ENCODE data around the gene BRPF1. TPM values are rescaled to one million over a fixed set of nuclear protein-coding genes. Genes with fewer than 3 reads are reported as not detected.

The BRPF1 gene
- polyA plus RNA-seq, 1 donor from 2014 or later: 14.9 TPM

DNA sequence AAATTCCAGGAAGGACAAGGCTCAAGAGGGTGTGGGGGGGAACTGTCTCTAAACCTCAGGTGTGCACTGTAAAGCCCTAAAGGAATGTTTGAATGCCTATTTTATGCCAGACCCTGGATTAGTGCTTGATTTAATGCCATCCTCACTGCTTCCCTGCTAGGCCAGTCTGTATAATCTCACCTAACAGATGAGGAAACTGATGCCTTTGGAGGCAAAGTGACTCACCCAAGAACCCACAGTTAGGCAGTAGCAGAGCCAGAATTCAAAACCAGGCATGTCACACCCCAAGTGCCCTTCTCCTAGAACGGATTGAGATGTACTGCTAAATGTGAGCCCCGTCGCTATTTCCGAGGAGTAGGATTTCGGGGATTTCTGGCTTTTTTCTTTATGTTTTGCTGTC lies 30.4 kb downstream of the BRPF1 start:
- Histone ChIP-seq H3K9ac (ENCODE audit: low read length) (no peak overlapping the region), H4K20me1 (ENCODE audit: insufficient read depth) (no peaks in the 10 kb centered on the region), H3F3A (ENCODE audit: insufficient read depth, low read length, poor library complexity, severe bottlenecking) (no peaks in the 10 kb centered on the region), H3K79me2 (replicated peaks; ENCODE audit: insufficient read depth, low read length) (no peaks in the 10 kb centered on the region), H3K27ac (ENCODE audit: low read length) (no peak overlapping the region), H3K36me3 (ENCODE audit: insufficient read depth, low read length) (no peaks in the 10 kb centered on the region), H3K27me3 (ENCODE audit: insufficient read depth, low read depth, low read length) (no peaks in the 10 kb centered on the region), H3K9me2 (ENCODE audit: insufficient read depth, low read length) (no peaks in the 10 kb centered on the region), H3K9me3 (ENCODE audit: low read length) (no peaks in the 10 kb centered on the region), H2AFZ (ENCODE audit: low read depth, low read length) (no peak overlapping the region), H3K4me2 (ENCODE audit: low read length) (no peak overlapping the region), H3K4me3 (ENCODE audit: low read length) (no peak overlapping the region)
- TF ChIP-seq RAD21 (conservative IDR thresholded peaks at IDR 0.05): no peak
- TF ChIP-seq POLR2AphosphoS5 (IDR thresholded peaks at IDR 0.05): no peak
- no peak for TF ChIP-seq EP300 (conservative IDR thresholded peaks at IDR 0.05; ENCODE audit: poor library complexity, severe bottlenecking)
- no peak for TF ChIP-seq MXI1 (conservative IDR thresholded peaks at IDR 0.05; ENCODE audit: poor library complexity, severe bottlenecking)

DNA sequence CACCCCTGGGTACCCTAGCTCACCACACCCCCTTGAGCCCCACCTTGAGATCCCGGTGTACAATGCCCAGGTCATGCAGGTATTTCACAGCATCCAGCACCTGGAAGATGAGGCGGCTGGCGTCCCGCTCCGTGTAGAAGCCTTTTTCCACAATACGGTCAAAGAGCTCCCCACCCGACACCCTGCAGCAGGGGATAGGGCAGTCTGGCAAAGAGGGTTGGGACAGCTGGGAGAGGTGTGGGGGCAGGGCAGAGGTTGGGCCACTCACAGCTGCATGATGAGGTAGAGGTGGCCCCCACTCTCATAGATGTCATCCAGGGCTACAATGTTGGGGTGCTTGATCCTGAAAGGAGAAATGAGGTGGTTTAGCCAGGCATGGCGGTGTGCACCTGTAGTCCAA lies 31.3 kb downstream of the BRPF1 start:
- Histone ChIP-seq H3K4me2 (ENCODE audit: low read length) (no peak overlapping the region), H3K36me3 (ENCODE audit: insufficient read depth, low read length) (no peaks in the 10 kb centered on the region)

DNA sequence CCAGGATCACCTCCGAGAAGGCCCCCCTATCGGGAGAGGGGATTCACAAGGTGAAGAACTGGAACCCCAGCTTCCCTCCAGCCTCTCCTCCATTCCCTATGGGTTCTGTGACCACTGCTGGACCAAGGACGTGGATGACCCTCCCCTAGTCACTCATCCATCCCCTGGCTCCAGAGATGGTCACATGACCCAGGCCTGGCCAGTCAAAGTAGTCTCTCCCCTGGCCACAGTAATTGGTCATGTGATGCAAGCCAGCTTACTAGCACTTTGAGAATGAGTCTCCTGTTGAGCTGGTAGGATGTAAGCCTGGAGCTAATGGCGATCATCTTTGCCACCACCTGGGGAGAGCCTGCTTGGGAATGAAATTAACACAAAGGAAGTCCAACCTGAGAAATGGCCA lies 34.3 kb downstream of the BRPF1 start:
- H3K9me2 ChIP-seq (ENCODE audit: insufficient read depth, low read length): no peaks in the 10 kb centered on the region
- H3K27ac ChIP-seq (ENCODE audit: low read length): no peak overlapping the region
- no peaks in the 10 kb centered on the region for H3K9me3 ChIP-seq (ENCODE audit: low read length)
- no peak overlapping the region for H2AFZ ChIP-seq (ENCODE audit: low read depth, low read length)
- TF ChIP-seq EP300 (conservative IDR thresholded peaks at IDR 0.05; ENCODE audit: poor library complexity, severe bottlenecking) (no peak), POLR2AphosphoS5 (IDR thresholded peaks at IDR 0.05) (peak; percentile 8)
- H4K20me1 ChIP-seq (ENCODE audit: insufficient read depth): no peaks in the 10 kb centered on the region
- no peak overlapping the region for H3K4me2 ChIP-seq (ENCODE audit: low read length)
- no peaks in the 10 kb centered on the region for H3K79me2 ChIP-seq (replicated peaks; ENCODE audit: insufficient read depth, low read length)
- H3K9ac ChIP-seq (ENCODE audit: low read length): no peak overlapping the region
- H3F3A ChIP-seq (ENCODE audit: insufficient read depth, low read length, poor library complexity, severe bottlenecking): no peaks in the 10 kb centered on the region
- no peaks in the 10 kb centered on the region for H3K36me3 ChIP-seq (ENCODE audit: insufficient read depth, low read length)
- no peaks in the 10 kb centered on the region for H3K27me3 ChIP-seq (ENCODE audit: insufficient read depth, low read depth, low read length)
- no peak overlapping the region for H3K4me3 ChIP-seq (ENCODE audit: low read length)

More for the DNA sequence above, 31.3 kb downstream of the BRPF1 start:
- Histone ChIP-seq H4K20me1 (ENCODE audit: insufficient read depth) (no peaks in the 10 kb centered on the region), H3K27ac (ENCODE audit: low read length) (no peak overlapping the region), H3K27me3 (ENCODE audit: insufficient read depth, low read depth, low read length) (no peaks in the 10 kb centered on the region), H3K4me3 (ENCODE audit: low read length) (no peak overlapping the region), H3K9ac (ENCODE audit: low read length) (no peak overlapping the region), H3K79me2 (replicated peaks; ENCODE audit: insufficient read depth, low read length) (no peaks in the 10 kb centered on the region), H3K9me2 (ENCODE audit: insufficient read depth, low read length) (no peaks in the 10 kb centered on the region), H2AFZ (ENCODE audit: low read depth, low read length) (no peak overlapping the region), H3K9me3 (ENCODE audit: low read length) (no peaks in the 10 kb centered on the region), H3F3A (ENCODE audit: insufficient read depth, low read length, poor library complexity, severe bottlenecking) (no peaks in the 10 kb centered on the region)
- TF ChIP-seq POLR2AphosphoS5 (IDR thresholded peaks at IDR 0.05) (no peak), EP300 (conservative IDR thresholded peaks at IDR 0.05; ENCODE audit: poor library complexity, severe bottlenecking) (no peak), MXI1 (conservative IDR thresholded peaks at IDR 0.05; ENCODE audit: poor library complexity, severe bottlenecking) (no peak), EZH2 (IDR thresholded peaks at IDR 0.05; ENCODE audit: borderline replicate concordance, insufficient read depth, low read length, poor library complexity, severe bottlenecking) (no peak)

DNA sequence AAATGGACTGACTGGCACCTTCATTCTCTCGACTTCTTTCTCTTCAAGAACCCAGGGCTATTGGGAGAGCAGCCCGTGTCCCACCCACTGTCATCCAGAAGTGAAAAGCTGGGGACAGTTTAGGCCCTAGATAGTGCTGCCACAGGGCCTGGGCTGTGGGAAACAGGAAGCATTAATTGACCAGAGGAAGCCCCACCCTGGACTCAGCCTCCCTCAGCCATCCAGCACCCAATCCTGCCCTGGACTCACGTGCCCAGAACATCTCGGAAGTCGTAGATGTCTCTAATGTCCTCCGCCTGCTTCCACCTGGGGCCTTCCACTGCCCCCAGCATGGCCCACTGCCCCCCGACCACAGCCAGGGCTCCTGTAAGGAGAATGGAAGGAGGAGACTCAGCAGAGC lies 35.9 kb downstream of the BRPF1 start:
- no peak overlapping the region for H3K27ac ChIP-seq (ENCODE audit: low read length)
- no peaks in the 10 kb centered on the region for H3K79me2 ChIP-seq (replicated peaks; ENCODE audit: insufficient read depth, low read length)
- TF ChIP-seq, protein P1, sequence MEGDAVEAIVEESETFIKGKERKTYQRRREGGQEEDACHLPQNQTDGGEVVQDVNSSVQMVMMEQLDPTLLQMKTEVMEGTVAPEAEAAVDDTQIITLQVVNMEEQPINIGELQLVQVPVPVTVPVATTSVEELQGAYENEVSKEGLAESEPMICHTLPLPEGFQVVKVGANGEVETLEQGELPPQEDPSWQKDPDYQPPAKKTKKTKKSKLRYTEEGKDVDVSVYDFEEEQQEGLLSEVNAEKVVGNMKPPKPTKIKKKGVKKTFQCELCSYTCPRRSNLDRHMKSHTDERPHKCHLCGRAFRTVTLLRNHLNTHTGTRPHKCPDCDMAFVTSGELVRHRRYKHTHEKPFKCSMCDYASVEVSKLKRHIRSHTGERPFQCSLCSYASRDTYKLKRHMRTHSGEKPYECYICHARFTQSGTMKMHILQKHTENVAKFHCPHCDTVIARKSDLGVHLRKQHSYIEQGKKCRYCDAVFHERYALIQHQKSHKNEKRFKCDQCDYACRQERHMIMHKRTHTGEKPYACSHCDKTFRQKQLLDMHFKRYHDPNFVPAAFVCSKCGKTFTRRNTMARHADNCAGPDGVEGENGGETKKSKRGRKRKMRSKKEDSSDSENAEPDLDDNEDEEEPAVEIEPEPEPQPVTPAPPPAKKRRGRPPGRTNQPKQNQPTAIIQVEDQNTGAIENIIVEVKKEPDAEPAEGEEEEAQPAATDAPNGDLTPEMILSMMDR (IDR thresholded peaks at IDR 0.05; ENCODE audit: poor library complexity, severe bottlenecking): no peak
- no peaks in the 10 kb centered on the region for H3K36me3 ChIP-seq (ENCODE audit: insufficient read depth, low read length)
- no peak overlapping the region for H3K9ac ChIP-seq (ENCODE audit: low read length)
- no peak overlapping the region for H3K4me2 ChIP-seq (ENCODE audit: low read length)
- H2AFZ ChIP-seq (ENCODE audit: low read depth, low read length): no peak overlapping the region
- no peaks in the 10 kb centered on the region for H3K27me3 ChIP-seq (ENCODE audit: insufficient read depth, low read depth, low read length)
- no peaks in the 10 kb centered on the region for H3K9me3 ChIP-seq (ENCODE audit: low read length)
- H3K9me2 ChIP-seq (ENCODE audit: insufficient read depth, low read length): no peaks in the 10 kb centered on the region
- no peaks in the 10 kb centered on the region for H3F3A ChIP-seq (ENCODE audit: insufficient read depth, low read length, poor library complexity, severe bottlenecking)
- no peak overlapping the region for H3K4me3 ChIP-seq (ENCODE audit: low read length)
- H4K20me1 ChIP-seq (ENCODE audit: insufficient read depth): no peaks in the 10 kb centered on the region
